HG02642 (cell line): ENCODE data around the gene PSMB7.

Experiments used
- ATAC-seq: cut with Tn5 transposase; IDR thresholded peaks from one replicate; pipeline ENCODE4 v1.9.1; 2021; ENCODE audit warnings: mild to moderate bottlenecking; ENCODE audit not compliant: unreplicated experiment, poor library complexity

The PSMB7 gene

GRCh38 chr9:124359855-124360678 lies 55.2 kb downstream of the PSMB7 start:
- no peak for ATAC-seq

DNA sequence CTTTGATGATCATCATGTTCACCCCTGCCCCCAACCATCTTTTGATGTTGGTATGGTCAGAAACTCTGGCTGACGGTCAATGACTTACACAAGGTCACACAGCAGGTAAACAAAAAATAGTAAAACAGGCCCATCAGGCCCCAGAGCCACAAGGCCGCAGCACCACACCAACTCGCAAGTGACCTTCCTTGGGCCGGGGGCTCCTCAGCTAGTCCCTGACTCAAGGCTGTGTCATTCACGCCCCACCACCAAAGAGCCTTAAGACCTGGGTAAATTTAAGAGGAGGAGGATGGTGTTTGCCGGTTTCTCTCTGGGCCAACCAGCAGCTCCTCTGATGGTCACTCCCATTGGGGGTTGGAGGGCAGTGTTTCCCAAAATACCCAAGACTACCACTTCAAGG lies 55.8 kb downstream of the PSMB7 start:
- no peak for ATAC-seq

GRCh38 chr9:124358631-124359030 lies 56.6 kb downstream of the PSMB7 start:
- ATAC-seq, result no peak

DNA sequence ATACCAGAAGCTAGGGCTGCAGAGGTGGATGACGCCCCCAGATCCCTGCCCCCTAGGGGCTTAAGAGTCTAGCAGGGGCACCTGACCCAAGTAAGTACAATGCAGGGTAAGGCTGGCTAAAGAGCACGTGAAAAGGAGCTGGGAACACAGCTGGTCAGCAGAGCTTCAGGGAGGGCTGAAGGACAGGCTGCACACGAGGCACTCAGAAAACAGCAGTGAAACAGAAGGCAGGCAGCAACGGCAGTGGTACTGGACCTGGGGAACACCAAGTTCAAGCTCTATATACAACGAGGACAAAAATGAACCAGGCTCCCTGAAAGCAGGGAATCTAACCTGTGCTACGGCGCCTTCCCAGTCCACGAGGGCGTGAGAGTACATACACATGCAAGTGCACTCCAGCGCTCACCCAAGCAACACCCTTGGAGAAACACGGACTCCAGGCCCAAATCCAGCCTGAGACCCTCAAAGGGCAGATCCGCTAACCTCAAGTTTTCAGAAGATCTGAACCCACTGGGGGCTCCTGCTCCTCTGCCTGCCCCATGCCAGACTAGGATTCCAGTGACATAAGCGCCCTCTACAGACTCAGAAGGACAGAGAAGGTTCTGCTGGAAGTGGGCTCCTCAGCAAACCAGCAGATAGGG lies 57.4 kb downstream of the PSMB7 start:
- no peak for ATAC-seq

DNA sequence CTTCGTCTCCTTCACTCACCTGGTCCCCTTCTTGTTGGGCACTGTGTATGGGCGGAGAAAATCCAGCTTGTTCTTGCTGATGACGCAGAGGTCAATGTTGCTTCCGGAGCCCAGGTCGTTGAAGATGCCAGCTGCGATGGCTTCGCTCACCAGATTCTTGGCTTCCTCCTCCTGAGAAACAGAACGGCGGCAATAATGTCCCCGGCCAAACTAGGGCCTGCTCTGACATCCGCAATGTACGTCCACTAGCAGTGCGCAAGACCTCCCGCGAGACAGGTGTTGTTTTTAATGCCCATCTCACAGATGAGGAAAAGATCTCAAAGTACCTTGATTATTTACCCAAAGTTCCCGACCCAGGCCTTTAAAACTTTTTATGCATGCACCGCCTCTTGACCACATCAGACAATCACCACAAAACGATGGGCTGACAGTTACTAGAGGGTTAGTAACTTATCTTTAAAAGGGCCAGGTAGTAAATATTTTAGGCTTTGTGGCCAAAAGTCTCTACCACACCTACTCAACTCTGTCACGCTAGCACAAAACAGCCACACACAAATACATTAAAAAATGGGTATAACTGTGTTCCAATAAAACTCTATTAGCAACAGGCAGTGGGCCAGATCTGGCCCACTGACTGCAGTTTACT lies 58.4 kb downstream of the PSMB7 start:
- no peak for ATAC-seq

GRCh38 chr9:124355941-124356744 lies 59.1 kb downstream of the PSMB7 start:
- no peak for ATAC-seq

DNA sequence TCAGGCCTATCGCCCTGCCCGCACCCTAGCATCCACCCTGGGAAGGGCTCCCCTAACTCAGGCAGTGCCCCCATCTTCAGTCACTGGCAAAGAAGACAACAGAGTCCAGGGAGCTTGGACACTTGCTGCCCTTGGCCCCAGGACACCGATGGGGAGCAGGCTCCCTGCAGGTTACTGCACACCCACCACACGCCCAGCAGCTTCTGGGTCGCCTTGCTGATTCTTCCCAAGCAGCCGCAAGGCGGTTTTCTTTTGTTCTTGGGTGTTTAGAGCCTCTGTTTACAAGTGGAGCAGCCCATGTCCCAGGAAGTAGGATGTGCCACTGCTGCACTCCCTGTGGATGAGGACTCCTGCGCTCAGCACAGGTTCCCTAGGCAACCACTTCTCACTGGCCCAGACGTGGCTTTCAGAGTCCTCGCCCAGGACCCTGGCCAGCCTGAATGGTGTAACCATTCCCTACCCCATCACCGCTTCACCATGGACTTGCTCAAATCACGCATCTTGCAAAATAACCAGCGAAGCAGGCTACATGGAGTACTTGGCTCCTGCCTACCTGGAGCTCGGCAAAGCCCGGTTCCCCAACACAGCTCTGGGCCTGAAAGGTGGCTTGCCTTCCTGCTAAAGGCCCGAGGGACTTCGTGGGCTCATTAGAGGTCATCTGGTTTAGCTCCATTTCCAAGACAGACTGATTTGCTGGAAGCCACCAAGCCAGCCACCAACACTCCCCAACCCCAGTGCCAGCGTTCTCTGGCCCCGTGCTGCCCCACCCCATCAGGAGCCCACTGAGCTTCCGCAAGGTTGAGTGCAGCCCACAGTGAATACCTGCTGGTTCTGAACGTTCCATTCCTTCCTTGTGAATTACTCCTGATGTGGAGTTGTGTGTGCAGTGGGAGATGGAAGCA lies 60.0 kb downstream of the PSMB7 start:
- ATAC-seq, result no peak

GRCh38 chr9:124354346-124355038 lies 60.8 kb downstream of the PSMB7 start:
- no peak for ATAC-seq

DNA sequence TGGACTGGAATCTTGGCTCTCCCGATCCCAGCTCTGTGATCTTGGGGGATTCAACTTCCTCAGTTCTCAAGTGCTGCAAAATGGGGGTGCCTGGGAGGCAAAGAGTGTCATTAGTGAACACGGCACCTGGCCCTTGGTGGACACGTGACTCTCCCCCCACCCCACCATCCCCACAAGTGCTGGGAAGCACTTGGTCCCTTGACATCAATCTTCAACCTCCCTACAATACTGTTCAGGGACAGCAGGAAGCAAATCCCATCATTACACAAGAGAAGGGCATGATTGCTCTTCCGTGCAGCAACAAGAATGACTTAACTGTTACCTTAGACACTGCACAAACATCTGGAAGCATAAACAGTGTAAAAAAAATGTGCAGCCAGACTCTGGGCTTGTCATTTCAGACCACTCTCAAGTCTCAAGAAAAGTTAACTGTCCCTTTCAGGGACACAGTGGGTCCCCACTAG lies 61.4 kb downstream of the PSMB7 start:
- no peak for ATAC-seq

GRCh38 chr9:124353166-124353768 lies 62.0 kb downstream of the PSMB7 start:
- no peak for ATAC-seq

- ATAC-seq, result no peak
Measured at GRCh38 chr9:124352616-124353015, 62.6 kb downstream of the PSMB7 start.

GRCh38 chr9:124351672-124352468 lies 63.4 kb downstream of the PSMB7 start:
- no peak for ATAC-seq

- no peak for ATAC-seq
Measured at GRCh38 chr9:124350494-124351263, 64.6 kb downstream of the PSMB7 start.

GRCh38 chr9:124349675-124350493 lies 65.4 kb downstream of the PSMB7 start:
- ATAC-seq, result no peak

DNA sequence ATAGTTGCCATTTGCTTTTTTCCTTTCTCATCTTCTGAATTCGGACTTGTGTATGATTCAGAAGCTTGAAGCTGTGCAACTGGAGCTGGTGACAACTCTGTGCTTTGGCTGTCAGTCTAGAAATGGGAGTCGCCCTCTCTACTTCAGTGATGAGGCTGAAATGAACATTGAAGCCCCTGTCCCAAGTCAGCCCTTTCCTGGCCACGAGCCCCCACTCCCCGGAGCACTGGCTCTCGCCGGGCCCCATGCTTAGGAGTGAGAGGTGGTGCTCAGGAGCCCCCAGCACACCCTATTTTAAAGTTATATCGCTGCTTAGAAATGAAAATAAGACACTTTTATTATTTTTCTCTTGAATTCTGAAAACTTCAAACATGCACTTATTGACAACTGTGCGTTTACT lies 66.0 kb downstream of the PSMB7 start:
- no peak for ATAC-seq

DNA sequence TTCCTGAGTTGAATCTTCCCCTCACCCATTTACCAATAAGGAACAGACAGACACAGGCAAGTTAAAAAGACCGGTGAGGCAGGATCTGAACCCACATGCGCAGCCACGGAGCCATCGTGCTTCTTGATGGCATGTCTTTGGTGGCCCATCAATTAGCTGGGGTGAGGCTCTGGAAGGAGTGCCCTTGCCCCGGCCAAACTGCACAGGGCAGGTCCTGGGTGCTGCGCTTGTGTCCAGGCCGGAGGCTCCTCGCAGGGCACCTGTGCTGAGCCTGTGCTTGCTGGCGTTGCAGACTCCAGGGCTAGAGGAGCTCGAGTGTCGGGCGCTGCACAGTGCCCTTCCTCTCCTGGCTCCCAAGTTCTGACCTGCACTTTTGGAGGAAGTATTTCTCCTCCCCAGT lies 66.4 kb downstream of the PSMB7 start:
- ATAC-seq, result no peak
